SW480 (cell line): ENCODE measurements around the gene TAGAP.
"Not testable (repeated sequence)": the region's sequence is repeated elsewhere in the genome, so short reads cannot be mapped to it uniquely, and the experiment has no call there.

Experiments
- DNase-seq: peaks from one replicate; pipeline ENCODE4 v3.0.0-alpha.2; 2016; ENCODE audit warnings: low spot score

TAGAP gene

GRCh38 chr6:159010037-159010612 is 34.7 kb downstream of the TAGAP start:
- DNase-seq, result not testable (repeated sequence)

- DNase-seq, result peak; percentile 40
These were observed 36.0 kb downstream of the TAGAP start for GRCh38 chr6:159008656-159009288.

- DNase-seq, result no peak
These were observed 37.3 kb downstream of the TAGAP start for GRCh38 chr6:159007510-159007909.

GRCh38 chr6:159005436-159005835 is 39.4 kb downstream of the TAGAP start:
- no peak for DNase-seq

GRCh38 chr6:159004592-159004991 is 40.2 kb downstream of the TAGAP start:
- no peak for DNase-seq

- no peak for DNase-seq
These were observed 42.2 kb downstream of the TAGAP start for GRCh38 chr6:159002432-159003155.

GRCh38 chr6:158999666-159000403 is 45.0 kb downstream of the TAGAP start, which contains the start of gene RSPH3:
Gene RSPH3, minus strand, starts transcription at chr6:159000202. Its CDS starts 652 bp downstream, at chr6:158999550.
- peak; percentile 94 for DNase-seq

- peak; percentile 36 for DNase-seq
These were observed 45.6 kb downstream of the TAGAP start for GRCh38 chr6:158999154-158999665.

GRCh38 chr6:158996856-158997255 is 47.9 kb downstream of the TAGAP start:
- DNase-seq, result no peak

- DNase-seq, result no peak
These were observed 51.2 kb downstream of the TAGAP start for GRCh38 chr6:158993639-158994038.

- DNase-seq, result no peak
These were observed 53.6 kb downstream of the TAGAP start for GRCh38 chr6:158991017-158991723.

- DNase-seq, result not testable (repeated sequence)
These were observed 55.1 kb downstream of the TAGAP start for GRCh38 chr6:158989711-158990110.

GRCh38 chr6:158988477-158988876 is 56.3 kb downstream of the TAGAP start:
- DNase-seq, result no peak

- no peak for DNase-seq
These were observed 57.1 kb downstream of the TAGAP start for GRCh38 chr6:158987657-158988056.
